GM21528 (cell line): Measurements from ENCODE around the gene TEX2.

Experiments
- ATAC-seq: cut with Tn5 transposase; IDR thresholded peaks from one replicate; pipeline ENCODE4 v1.9.1; 2021; ENCODE audit warnings: mild to moderate bottlenecking, moderate library complexity; ENCODE audit not compliant: unreplicated experiment, low FRiP score

TEX2 gene

DNA sequence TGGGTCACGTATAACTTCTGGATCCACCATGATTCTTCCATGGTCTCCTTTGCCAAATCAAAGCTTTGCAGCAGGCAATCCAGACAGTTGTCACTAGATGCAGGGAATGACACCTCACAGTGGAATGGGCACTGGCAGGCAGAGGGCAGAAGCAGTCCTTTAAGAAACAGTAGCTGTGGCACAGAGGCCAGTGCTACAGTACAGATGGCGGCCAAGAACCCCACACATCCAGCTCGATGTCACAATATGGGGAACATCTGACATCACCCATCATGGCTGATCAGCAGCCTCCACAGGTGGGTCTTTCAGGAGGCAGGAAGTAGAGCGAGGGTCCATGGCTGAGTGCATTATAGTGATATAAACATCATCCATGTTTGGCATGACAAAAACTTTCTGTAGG lies 114.4 kb downstream of the TEX2 start:
- ATAC-seq = no peak

DNA sequence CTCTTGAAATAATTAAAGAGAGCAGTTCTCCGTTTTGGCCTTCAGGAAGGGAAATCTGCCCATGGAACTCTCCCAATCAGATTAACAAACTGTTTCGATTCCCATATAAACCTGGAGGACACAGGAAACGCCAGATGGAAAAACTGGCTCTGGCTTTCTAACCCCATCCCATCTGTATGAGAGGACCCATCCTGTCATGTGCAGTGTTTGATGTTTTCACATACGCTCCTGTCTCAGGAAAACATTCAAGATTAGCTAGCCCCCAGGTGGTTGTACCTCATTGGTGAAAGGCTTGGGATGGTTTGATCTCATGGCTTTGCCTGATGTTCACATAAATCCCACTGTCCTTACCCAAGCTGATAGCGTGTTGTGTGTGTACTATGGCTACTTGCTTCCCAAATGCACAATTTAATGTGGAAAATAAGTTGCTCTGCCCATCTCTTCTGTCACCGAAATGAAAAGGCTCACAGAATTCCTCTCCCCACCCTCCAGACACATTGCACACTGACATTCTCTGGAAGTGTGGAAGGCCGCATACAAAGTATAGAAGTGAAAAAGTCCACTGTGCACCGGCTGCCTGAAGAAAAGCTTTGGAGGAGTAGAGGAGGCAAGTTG lies 114.9 kb downstream of the TEX2 start:
- no peak for ATAC-seq

DNA sequence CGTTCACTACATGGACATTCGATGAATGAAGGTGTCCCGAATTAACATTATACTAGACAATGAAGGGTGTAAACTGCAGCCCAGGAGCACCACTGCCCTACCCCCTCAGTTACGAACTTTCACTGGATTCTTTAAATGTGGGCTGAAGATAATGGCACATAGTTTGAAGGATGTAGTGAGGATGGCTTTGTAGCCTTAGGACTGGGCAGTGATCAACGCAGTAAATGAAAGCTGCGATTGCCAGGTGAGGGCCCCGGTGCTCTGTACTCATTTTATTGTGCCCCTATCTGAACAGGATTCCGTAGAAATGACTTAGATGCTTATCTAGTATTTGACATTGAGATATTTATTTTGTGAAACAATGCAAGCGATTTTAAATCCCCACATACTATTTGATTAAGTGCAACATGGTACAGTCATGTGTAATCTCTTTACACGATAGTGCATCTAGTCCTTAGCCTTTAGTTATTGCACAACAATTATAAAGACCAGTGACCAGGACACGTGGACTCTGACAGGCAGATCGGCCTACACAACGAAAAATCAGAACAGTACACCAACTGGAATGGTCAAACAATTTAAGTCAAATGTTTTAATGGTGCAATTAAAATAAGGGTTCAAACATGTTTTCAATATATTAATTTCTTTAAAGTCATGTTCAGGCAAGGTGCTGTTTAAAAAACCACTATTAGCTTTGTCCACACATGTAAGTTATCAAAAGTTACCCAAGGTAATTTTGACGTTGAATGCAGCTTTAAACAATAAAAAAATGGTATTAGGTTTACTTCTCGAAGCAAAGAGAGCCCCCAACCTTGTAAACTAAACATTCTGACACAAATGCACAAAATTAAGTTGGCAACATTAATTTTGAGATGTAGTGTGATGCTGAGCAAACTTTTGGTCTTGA lies 115.7 kb downstream of the TEX2 start:
- no peak for ATAC-seq

GRCh38 chr17:64146418-64147109 lies 116.5 kb downstream of the TEX2 start:
- ATAC-seq = peak; percentile 9

- peak; percentile 95 for ATAC-seq
Observed at GRCh38 chr17:64145751-64146417, 117.2 kb downstream of the TEX2 start.

GRCh38 chr17:64145375-64145750 lies 117.7 kb downstream of the TEX2 start:
- ATAC-seq = no peak

- no peak for ATAC-seq
Observed at GRCh38 chr17:64139542-64139941, 123.5 kb downstream of the TEX2 start.

- no peak for ATAC-seq
Observed at GRCh38 chr17:64138441-64138840, 124.6 kb downstream of the TEX2 start.

GRCh38 chr17:64135000-64135399 lies 128.1 kb downstream of the TEX2 start:
- no peak for ATAC-seq

- ATAC-seq = no peak
Observed at GRCh38 chr17:64134216-64134970, 128.7 kb downstream of the TEX2 start.

DNA sequence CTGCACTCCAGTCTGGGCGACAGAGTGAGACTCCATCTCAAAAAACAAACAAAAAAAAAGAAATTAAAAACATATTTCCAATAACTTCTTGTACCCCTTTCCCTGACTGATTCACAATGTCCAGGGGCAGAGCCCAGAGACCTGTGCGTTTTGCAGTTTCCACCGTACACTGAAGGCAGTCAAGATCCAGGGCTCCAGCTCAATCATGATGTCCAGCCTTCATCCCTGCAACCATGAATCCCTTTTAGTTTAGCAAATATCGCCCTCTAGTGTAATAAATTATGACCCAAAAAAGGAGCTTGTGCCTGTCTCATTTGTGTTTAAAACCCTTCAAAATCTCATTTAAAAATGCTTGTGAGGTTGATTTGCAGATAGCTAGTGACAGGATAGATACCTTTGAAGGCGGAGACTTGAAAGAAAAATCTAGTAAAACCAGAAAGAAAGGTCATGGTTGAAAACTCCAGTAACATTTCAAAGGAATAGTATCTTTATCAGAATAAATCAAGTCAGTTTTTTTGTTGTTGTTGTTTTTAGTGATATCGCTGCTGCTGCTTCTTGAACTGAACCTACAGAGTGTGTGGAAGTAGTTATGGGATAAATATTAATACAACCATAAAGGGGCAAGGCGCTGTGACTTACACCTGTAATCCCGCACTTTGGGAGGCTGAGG lies 129.4 kb downstream of the TEX2 start:
- no peak for ATAC-seq

- ATAC-seq = no peak
Observed at GRCh38 chr17:64131606-64132270, 131.3 kb downstream of the TEX2 start.

DNA sequence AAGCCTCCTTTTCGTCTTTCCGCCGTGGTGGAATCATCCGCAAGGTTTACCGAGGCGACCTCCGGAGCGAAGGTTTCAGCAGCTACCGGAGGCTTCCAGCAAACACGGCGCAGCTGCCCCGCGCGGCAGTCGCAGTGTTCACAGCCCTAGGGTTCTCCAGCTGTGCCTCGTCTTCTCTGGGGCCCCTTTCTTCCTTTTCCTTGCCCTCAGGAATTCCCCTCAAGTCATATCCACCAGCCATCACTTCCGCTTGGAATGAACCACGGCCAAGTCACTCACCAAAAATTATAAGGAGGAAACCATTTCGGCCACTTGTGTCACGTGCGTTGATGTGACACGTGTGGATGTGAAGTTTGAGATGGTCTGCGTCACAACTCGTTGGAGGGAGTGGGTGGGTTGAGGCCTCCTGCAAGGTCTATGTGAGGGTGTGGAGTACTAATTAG lies 132.5 kb downstream of the TEX2 start:
- peak; percentile 4 for ATAC-seq

DNA sequence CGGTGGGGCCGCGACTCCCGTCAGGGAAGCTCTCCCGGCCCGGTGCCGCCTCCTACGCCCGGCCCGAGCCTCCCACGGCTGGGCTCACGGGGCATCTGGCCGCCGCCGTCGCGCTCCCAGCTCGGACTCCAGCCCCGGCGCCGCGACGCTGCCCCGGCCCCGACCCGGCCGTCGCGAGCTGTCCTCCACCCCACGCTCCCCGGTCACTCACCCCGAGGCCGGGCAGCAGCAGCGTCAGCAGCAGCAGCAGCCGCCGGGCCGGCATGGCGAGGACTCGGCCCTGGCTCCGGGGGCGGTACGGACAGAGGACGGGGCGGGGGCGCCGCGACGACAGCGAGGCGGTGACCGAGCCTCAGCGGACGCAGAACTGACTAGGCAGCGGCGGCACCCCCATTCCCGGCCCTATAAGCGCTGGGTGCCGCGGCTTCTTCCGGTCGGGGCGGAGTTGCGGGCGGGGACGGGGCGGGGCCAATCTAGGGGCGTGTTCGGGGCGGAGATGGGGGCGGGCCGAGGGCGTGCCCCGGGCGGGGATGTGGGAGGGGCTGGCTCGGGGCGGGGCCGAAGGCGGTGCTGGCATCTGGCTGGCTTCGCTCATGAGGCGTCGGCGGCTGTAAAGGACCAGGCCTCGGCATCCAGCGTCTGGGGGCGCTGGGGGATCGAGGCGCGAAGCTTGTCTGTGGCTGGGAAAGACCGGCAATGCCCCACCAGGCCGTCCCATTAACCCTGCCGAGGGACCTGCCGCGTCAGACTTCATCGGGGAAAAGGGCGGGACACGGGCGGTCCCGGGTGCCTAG lies 133.1 kb downstream of the TEX2 start, which contains the start of gene ERN1:
ERN1 (minus strand) TSS at position 380 of the 794 bp plus-strand sequence; CDS start at position 265, 115 bp downstream.
- peak; percentile 70 for ATAC-seq

- ATAC-seq = peak; percentile 21
Observed at GRCh38 chr17:64129515-64129764, 133.6 kb downstream of the TEX2 start.

GRCh38 chr17:64128787-64129514 lies 134.1 kb downstream of the TEX2 start:
- no peak for ATAC-seq

DNA sequence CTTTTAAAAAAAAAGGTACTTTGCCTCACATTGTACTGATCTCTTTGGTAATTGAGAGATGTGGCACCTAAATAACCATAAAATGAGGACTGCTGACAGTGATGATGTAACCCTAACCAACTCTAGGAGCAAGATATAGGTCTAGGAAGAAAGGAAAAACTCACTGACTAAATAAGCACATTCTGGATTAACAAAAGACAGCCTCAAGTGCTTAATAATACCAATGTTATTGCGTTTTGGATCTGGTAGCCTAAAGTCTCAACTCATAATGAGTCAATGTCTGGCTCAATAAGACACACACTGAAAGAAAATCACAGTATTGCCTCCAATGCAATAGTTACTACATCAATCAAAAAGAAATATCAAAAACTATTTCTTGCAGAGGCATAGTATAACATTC lies 136.1 kb downstream of the TEX2 start:
- no peak for ATAC-seq

DNA sequence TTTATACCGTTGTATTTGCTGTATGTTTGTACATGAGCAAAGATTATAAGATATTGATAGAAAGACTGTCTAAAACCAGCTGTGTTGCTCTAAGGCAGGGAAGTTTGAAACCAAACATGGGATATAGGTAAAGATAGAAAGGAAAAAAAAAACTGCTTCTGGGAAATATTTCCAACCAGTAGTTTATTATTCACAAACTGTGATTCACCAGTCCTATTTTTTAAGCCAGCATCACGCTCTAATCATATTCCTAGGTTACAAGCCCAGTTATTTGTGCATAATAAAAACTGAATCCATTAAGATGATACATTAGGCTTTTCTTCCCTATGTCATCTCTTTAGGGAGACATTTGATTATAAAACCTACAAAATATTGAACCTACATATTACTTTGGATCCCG lies 137.1 kb downstream of the TEX2 start:
- ATAC-seq = no peak
